ENCODE data around the gene MAP4. TPM values are rescaled to one million over a fixed set of nuclear protein-coding genes. Genes with fewer than 3 reads are reported as not detected.

The MAP4 gene
- total and polyA plus RNA-seq, 2 of the 13 experiments (the other 11 are each of a cell fraction or from before 2014, with no cell fraction given) = 33.1 to 38.7 TPM

DNA sequence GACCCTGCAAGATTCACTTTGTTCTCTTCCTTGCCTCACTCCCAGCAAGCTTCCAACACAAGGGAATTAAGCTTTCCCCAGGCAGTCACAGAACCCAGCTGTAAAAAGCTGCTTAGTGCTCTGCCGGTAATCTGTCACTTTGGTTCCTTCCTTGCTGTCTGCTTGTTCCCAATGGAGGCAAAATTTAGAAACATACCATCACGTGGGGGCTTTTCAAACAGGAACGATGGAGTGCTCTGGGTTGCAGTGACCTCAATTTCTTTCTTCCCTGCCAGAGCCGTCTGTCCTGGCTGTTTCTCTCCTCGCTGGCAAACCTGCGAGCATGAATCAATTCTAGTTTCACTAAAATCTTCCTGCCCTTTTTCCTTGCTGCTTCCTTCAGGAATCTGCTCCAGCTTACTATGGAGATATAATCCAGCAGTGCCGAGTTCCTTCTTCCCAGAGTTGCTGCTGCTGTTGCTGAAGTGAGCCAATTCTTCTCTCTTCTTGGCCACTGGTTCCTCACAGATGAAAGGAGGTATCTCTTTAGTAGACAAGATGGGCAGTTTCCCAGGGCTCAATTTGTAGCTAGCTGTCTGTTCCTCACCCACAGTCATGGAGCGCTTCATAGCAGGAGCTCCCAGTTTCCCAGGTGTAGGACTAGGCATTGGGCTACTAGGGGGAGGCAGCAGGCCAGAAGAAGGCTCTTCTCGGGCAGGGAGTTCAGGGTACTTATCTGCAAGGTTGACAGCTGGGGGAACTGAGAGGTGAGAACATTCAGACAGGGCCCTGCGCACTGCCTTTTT lies 125.2 kb downstream of the MAP4 start:
- Histone ChIP-seq H3K27ac (ENCODE audit: extremely low read length, insufficient read depth, low read length) (no peak overlapping the region), H3K9me3 (ENCODE audit: low read length) (no peaks in the 10 kb centered on the region), H3K36me3 (replicated peaks in 1 of 2; ENCODE audit: control insufficient read depth in 1 of 2, insufficient read depth in 2 of 2, low read length in 2 of 2) (peaks cover 12 to 44% of the 10 kb centered on the region in 2 experiments), H3K27me3 (ENCODE audit: control insufficient read depth in 1 of 2, insufficient read depth in 2 of 2, low read length in 2 of 2) (no peaks in the 10 kb centered on the region; a peak in 1 of 5 replicates), H3K4me3 (replicated peaks in 1 of 3; ENCODE audit: insufficient read depth in 1 of 3, low read depth in 2 of 3, low read length in 3 of 3) (no peak overlapping the region), H3K79me2 (ENCODE audit: insufficient read depth, low read length) (no peaks in the 10 kb centered on the region), H3K4me2 (ENCODE audit: low read depth, low read length) (no peak overlapping the region), H3K4me1 (ENCODE audit: insufficient read depth, low read length) (no peaks in the 10 kb centered on the region), H4K20me1 (ENCODE audit: insufficient read depth, low read length) (no peaks in the 10 kb centered on the region), H2AFZ (ENCODE audit: low read length) (no peak overlapping the region), H3K9ac (ENCODE audit: insufficient read depth, low read depth, low read length) (no peak overlapping the region)
- ATAC-seq (no peak), DNase-seq (ENCODE audit: low spot score) (no peak), FAIRE-seq (no peak)
- TF ChIP-seq ZNF44 (CRISPR knock-in tag; IDR thresholded peaks at IDR 0.05) = no peak
- TF ChIP-seq ZNF788 (CRISPR knock-in tag; IDR thresholded peaks at IDR 0.05; ENCODE audit: borderline replicate concordance) = no peak
- TF ChIP-seq SNAI1 (CRISPR knock-in tag; IDR thresholded peaks at IDR 0.05; ENCODE audit: borderline replicate concordance) = no peak
- intact Hi-C loops (cut with micrococcal nuclease; ENCODE audit: unreplicated experiment) = no loop called here
- BruUV-seq (replicated peaks) = no TSS peak
- WGBS (ENCODE audit: low lambda C conversion rate) = 97% methylated on average over 10 of the region's 10 CpGs
- in situ Hi-C loops (cut with HindIII; ENCODE audit: extremely low pct_ligation_motif_present, low pct_unique_long_range_greater_than_20kb) = no loop called here
- ChIA-PET CTCF (ENCODE audit: low intra/inter-chr PET ratio, low total read pairs) (no interaction called here), POLR2A (no interaction called here)

GRCh38 chr3:47890126-47890827 lies 125.9 kb downstream of the MAP4 start:
- Histone ChIP-seq H3K36me3 (replicated peaks in 1 of 2; ENCODE audit: control insufficient read depth in 1 of 2, insufficient read depth in 2 of 2, low read length in 2 of 2) (peaks cover 12 to 46% of the 10 kb centered on the region in 2 experiments), H3K4me2 (ENCODE audit: low read depth, low read length) (no peak overlapping the region), H3K9me3 (ENCODE audit: low read length) (no peaks in the 10 kb centered on the region), H3K9ac (ENCODE audit: insufficient read depth, low read depth, low read length) (no peak overlapping the region), H2AFZ (ENCODE audit: low read length) (no peak overlapping the region), H3K4me3 (replicated peaks in 1 of 3; ENCODE audit: insufficient read depth in 1 of 3, low read depth in 2 of 3, low read length in 3 of 3) (no peak overlapping the region), H3K27me3 (ENCODE audit: control insufficient read depth in 1 of 2, insufficient read depth in 2 of 2, low read length in 2 of 2) (no peaks in the 10 kb centered on the region; a peak in 1 of 5 replicates), H4K20me1 (ENCODE audit: insufficient read depth, low read length) (no peaks in the 10 kb centered on the region), H3K79me2 (ENCODE audit: insufficient read depth, low read length) (no peaks in the 10 kb centered on the region), H3K27ac (ENCODE audit: extremely low read length, insufficient read depth, low read length) (no peak overlapping the region), H3K4me1 (ENCODE audit: insufficient read depth, low read length) (no peaks in the 10 kb centered on the region)
- 94% methylated on average over 3 of the region's 3 CpGs for WGBS (ENCODE audit: low lambda C conversion rate)
- POLR2A ChIA-PET = interaction anchor here (0.7 kb wide), 1 partner anchor 60 kb away, joined by 3 read pairs; no protein-coding TSS in a partner anchor
- in situ Hi-C loops (cut with HindIII; ENCODE audit: extremely low pct_ligation_motif_present, low pct_unique_long_range_greater_than_20kb) (no loop called here), intact Hi-C loops (cut with micrococcal nuclease; ENCODE audit: unreplicated experiment) (no loop called here)
- no peak for DNase-seq (ENCODE audit: low spot score)
- FAIRE-seq = no peak
- BruUV-seq (replicated peaks) = no TSS peak
- CTCF ChIA-PET (ENCODE audit: low intra/inter-chr PET ratio, low total read pairs) = no interaction called here
- no peak for ATAC-seq
- TF ChIP-seq CBX2 (IDR thresholded peaks at IDR 0.05; ENCODE audit: low read depth, low read length) (no peak), CBX2 (CRISPR knock-in tag; IDR thresholded peaks at IDR 0.05; ENCODE audit: low read depth) (no peak), ZSCAN30 (CRISPR knock-in tag; IDR thresholded peaks at IDR 0.05) (no peak), ZNF12 (CRISPR knock-in tag; IDR thresholded peaks at IDR 0.05) (no peak), LBX2 (CRISPR knock-in tag; IDR thresholded peaks at IDR 0.05; ENCODE audit: borderline replicate concordance) (no peak), TOE1 (CRISPR knock-in tag; IDR thresholded peaks at IDR 0.05) (no peak), NBN (conservative IDR thresholded peaks at IDR 0.05) (no peak), DMAP1 (CRISPR knock-in tag; IDR thresholded peaks at IDR 0.05) (no peak), FOXP1 (IDR thresholded peaks at IDR 0.05) (no peak), FOXP1 (CRISPR knock-in tag; IDR thresholded peaks at IDR 0.05) (no peak), ZNF549 (CRISPR knock-in tag; IDR thresholded peaks at IDR 0.05) (no peak), ZNF460 (CRISPR knock-in tag; IDR thresholded peaks at IDR 0.05; ENCODE audit: borderline replicate concordance) (no peak), U2AF2 (IDR thresholded peaks at IDR 0.05; ENCODE audit: low read depth, low read length) (no peak), ZNF839 (CRISPR knock-in tag; IDR thresholded peaks at IDR 0.05; ENCODE audit: borderline replicate concordance) (no peak), NR1H2 (CRISPR knock-in tag; IDR thresholded peaks at IDR 0.05; ENCODE audit: borderline replicate concordance, low read depth) (no peak), CENPX (CRISPR knock-in tag; IDR thresholded peaks at IDR 0.05) (no peak)
